HG02885 (cell line): ENCODE data around the gene NUDCD3.
"Not testable (repeated sequence)": the region's sequence is repeated elsewhere in the genome, so short reads cannot be mapped to it uniquely, and the experiment has no call there.

Experiments used
- ATAC-seq: cut with Tn5 transposase; IDR thresholded peaks from one replicate; pipeline ENCODE4 v1.9.1; 2021; ENCODE audit warnings: mild to moderate bottlenecking; ENCODE audit not compliant: unreplicated experiment, poor library complexity

Gene NUDCD3

DNA sequence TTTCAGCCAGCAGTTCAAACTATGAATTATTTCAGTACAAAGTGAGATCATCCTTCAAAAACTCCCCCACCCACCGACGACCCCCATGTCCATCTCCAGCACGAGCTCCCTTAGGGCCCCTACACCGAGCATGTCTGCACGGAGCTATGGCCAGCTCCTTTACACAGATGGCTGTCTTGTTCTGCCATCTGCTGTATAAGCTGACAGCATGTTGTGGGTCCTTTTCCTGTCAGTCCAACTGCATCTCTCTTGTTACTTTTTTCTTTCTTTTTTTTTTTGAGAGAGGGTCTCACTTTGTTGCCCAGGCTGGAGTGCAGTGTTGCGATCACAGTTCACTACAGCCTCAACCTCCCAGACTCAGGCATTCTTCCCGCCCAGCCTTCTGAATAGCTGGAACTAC is 29.1 kb upstream of the NUDCD3 start:
- ATAC-seq, result no peak

GRCh38 chr7:44518761-44519160 is 28.3 kb upstream of the NUDCD3 start:
- no peak for ATAC-seq

GRCh38 chr7:44517175-44517574 is 26.7 kb upstream of the NUDCD3 start:
- ATAC-seq, result no peak

- no peak for ATAC-seq
These were observed 25.3 kb upstream of the NUDCD3 start for GRCh38 chr7:44515590-44516268.

- ATAC-seq, result no peak
These were observed 22.3 kb upstream of the NUDCD3 start for GRCh38 chr7:44512736-44513135.

GRCh38 chr7:44511863-44512468 is 21.5 kb upstream of the NUDCD3 start:
- ATAC-seq, result no peak

DNA sequence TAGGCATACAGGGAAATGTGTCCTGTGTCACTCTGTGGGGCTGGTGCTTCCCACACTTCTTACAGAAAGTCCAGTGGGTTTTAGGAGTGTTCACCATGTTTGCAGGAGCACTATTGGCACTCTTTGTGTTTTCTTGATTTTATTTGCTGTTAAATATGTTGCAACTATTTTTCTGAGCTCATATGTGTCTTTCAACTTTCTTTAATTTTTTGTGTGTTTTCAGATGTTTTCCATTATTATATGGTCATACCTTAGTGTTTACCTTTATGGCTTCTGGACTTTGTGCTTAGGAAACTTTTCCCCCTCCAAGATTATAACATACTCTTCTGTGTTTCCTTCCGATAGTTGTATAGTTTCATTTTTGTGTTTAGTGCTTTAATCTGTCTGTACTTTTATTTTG is 20.8 kb upstream of the NUDCD3 start:
- ATAC-seq, result no peak

DNA sequence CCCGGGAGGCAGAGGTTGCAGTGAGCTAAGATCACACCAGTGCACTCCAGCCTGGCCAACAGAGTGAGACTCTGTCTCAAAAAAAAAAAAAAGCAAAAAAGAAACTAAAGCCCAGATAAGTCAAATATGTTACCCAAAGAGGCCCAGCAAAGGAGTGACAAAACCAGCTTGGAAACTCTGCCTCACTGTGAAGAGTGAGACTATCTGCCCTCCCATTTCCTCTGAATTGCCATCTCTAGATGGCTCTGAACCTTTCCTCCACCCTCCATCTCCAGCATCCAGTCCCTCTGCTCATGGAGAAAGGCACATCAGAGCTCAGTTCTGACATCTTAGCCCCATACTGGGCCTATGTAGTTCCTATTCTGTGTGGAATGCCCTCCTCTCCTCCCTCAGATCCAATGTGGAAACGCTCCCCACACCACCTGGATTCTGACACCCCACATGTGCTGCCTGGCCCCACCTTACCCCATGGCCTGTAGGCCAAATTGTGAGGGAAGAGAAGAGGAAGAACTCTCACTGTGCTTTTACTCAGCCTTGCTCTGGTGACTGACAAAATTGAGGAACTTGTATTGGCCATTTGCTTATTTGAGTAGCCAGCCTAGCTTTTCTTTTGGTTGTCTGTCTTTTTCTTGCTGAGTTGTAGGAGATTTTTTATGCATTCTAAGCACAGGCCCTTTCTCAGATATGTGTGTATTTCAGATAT is 18.0 kb upstream of the NUDCD3 start:
- ATAC-seq, result no peak

GRCh38 chr7:44506592-44507288 is 16.3 kb upstream of the NUDCD3 start:
- not testable (repeated sequence) for ATAC-seq

- no peak for ATAC-seq
These were observed 15.1 kb upstream of the NUDCD3 start for GRCh38 chr7:44505595-44505994.

DNA sequence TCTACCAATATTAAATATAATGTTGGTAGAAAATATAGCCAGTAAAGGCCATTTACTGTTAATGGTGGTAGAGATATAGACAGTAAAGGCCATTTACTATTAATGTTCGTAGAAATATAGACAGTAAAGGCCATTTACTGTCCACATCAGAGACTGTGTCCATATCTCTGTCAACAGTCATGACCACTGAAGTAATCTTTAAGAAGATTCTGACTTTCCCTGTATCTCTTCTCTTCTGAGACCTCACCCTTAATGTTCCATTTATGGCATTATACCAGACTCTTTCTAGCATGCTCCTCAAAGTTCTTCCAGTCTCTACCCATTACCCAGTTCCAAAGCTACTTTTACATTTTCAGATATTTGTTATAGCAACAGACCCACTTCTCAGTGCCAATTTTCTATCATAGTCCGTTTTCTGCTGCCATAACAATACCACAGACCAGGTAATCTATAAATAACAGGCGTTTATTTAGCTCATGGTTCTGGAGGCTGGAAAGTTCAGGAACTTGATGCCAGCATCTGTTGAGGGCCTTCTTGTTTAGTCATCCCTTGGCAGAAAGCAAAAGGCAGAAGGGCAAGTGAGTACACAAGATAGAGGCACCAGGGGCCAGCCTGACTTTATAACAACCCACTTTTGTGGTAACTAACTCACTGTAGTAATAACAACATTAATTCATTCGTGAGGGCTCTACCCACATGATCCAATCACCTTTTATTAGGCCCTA is 7.9 kb upstream of the NUDCD3 start:
- ATAC-seq, result no peak

DNA sequence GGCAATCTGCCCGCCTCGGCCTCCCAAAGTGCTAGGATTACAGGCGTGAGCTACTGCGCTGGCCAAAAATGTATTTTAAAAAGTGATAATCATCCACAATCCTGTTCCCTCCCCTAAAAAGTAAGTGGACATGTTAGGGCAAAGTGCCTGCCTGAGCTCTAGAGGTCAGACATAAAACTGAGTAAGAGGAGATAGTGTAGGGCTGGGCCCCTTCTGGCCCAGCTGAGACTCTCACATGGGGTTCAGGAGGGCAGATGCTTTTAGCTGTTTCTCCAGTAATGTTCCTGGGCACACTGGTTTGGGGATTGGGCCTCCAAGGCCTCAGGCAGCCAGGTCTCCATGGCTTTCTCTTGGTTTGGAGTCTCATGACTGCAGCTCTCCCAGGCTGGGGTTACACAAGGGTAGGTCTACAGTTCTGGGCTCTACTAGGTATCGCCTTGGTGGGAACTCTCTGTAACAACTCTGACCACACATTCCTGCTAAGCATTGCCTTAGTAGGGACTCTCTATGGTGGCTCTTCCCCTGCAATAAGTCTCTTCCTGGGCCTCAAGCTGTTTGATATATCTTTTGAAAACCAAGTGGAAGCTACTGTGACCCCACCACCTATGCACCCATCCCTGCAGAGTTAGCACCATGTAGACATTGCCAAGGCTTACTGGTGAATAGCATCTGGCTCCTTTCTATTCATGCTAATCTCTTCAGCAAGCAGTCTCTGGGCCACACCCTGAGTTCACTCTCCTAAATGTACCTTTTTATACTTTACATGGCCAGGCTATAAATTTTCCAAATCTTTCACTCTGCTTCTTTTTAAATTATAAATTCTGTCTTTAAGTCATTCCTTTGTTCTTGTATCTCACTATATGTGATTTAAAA is 6.9 kb upstream of the NUDCD3 start:
- no peak for ATAC-seq

DNA sequence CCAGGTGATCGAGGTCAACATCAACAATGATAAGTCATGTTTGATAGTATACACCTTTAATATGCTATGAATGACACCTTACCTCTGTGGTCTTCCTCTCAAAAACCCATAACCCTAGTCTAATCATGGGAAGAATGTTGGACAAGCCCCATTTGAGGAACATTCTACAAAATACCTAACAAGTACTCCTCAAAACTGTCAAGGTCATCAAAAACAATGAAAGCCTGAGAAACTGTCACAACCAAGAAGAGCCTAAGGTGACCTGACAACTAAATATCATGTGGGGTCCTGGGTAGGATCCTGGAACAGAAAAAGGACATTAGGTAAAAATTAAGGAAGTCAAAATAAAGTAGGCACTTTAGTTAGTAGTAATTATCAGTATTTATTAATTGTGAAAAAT is 5.9 kb upstream of the NUDCD3 start:
- ATAC-seq, result no peak

- ATAC-seq, result no peak
These were observed 4.5 kb upstream of the NUDCD3 start for GRCh38 chr7:44494960-44495359.

DNA sequence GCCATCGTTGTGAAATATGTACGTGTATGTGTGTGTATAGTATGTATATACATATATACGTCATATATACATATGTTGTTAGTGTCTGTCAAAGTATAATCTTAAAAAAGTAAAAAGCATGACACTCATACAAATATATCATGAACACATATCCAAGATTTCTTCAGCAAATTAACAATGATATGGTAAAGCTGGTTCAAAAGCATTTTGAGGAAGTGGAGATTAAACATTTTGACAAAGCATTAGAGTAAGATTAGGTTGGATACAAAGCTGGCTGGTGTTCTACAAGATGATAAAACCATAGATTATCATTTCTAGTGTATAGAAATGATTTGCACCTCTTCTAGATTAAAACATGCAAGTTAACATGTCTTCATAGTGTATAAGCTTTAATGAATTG is 771 bp upstream of the NUDCD3 start:
- ATAC-seq, result no peak

GRCh38 chr7:44489955-44490350 is 505 bp downstream of the NUDCD3 start:
- peak; percentile 26 for ATAC-seq

- ATAC-seq, result no peak
These were observed 1.5 kb downstream of the NUDCD3 start for GRCh38 chr7:44488955-44489354.

DNA sequence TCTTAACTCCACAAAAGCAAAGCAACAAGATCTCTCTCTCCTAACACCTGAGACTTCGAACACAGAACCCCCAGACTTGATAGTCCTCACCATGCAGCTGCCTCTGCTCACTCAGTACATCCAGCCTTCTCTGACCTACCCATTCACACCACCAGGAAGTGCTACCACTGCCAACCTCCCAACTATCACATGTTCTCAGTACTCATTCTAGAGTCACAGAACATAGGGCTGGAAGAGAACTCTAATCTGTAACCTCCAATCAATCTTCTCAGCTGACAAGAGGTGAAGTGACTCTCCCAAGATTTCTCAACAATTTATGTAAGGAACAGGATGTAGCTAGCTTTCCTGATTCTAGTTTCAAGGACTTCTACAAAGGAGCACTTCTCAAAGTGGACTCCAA is 3.8 kb downstream of the NUDCD3 start:
- ATAC-seq, result no peak

- no peak for ATAC-seq
These were observed 4.5 kb downstream of the NUDCD3 start for GRCh38 chr7:44486001-44486400.
